A549 (cell line): ENCODE data around the gene IL12B. TPM values are rescaled to one million over a fixed set of nuclear protein-coding genes. Genes with fewer than 3 reads are reported as not detected.

Source experiments
- ATAC-seq, 2 experiments: fragments of 200-7000 bp in 1 of 2; fragments of >200 bp in 1 of 2; cut with Nextera tagmentation in 1 of 2; cut with Tn5 transposase in 1 of 2; 3 replicates each; pipeline versions ENCODE4 v1.8.0 to v1.9.1; 2018 to 2020; ENCODE audit warnings: mild to moderate bottlenecking in 1 of 2, moderate library complexity in 1 of 2
- CTCF ChIA-PET: fragments of 300-600 bp; sonication (Branson Sonifier 250); formaldehyde crosslinking; extraction: SDS; loops from one replicate; lab custom pipeline; 2021; ENCODE audit warnings: antibody characterized with exemption, inconsistent platforms; lab: Yijun Ruan, JAX
- POLR2A ChIA-PET: fragments of 350-600 bp; formaldehyde crosslinking; extraction: SDS; loops from one replicate; lab custom pipeline; 2021; ENCODE audit warnings: antibody characterized with exemption, inconsistent platforms; lab: Yijun Ruan, JAX
- DNase-seq, 2 experiments: peaks; one replicate each; pipeline versions ENCODE4 v3.0.0 to v3.0.0-alpha.2; 2011 to 2016; ENCODE audit warnings: low read depth in 1 of 2, low spot score in 1 of 2
- FAIRE-seq: peaks from 2 replicates; lab custom pipeline; 2011; peaks lifted over from hg19 to GRCh38; lab: Jason Lieb, UNC
- H3K27ac ChIP-seq, 2 experiments: fragments of >200 bp; sonication (Bioruptor Twin); formaldehyde crosslinking; 3 replicates each; pipeline ENCODE4 v1.5.1; 2016 to 2017
- H3K4me1 ChIP-seq: fragments of >200 bp; sonication (Bioruptor Twin); formaldehyde crosslinking; 3 replicates; pipeline ENCODE4 v1.6.1; 2016
- H3K4me2 ChIP-seq: fragments of >200 bp; sonication (Bioruptor Twin); formaldehyde crosslinking; 3 replicates; pipeline ENCODE4 v1.6.1; 2016
- H3K4me3 ChIP-seq: fragments of >200 bp; sonication (Bioruptor Twin); formaldehyde crosslinking; 3 replicates; pipeline ENCODE4 v1.5.1; 2016
- H3K9me3 ChIP-seq: fragments of >200 bp; sonication (Bioruptor Twin); formaldehyde crosslinking; 3 replicates; pipeline ENCODE4 v1.6.1; 2016
- BHLHE40 ChIP-seq: IDR thresholded peaks from 2 replicates; pipeline ENCODE4 v1.6.1; 2012; ENCODE audit warnings: low read depth, low read length, inconsistent platforms
- CBX2 ChIP-seq: fragments of 200-600 bp; sonication (generic); IDR thresholded peaks from 2 replicates; pipeline ENCODE4 v1.6.1; 2016; ENCODE audit warnings: low read depth, mild to moderate bottlenecking, borderline replicate concordance
- CTCF ChIP-seq: fragments of >200 bp; sonication (Bioruptor Twin); formaldehyde crosslinking; IDR thresholded peaks from 3 replicates; pipeline ENCODE4 v1.5.1; 2016
- EHMT2 ChIP-seq: fragments of 200-600 bp; sonication (generic); IDR thresholded peaks from 2 replicates; pipeline ENCODE4 v1.6.1; 2016; ENCODE audit warnings: antibody characterized with exemption, low read depth, mild to moderate bottlenecking, moderate library complexity
- EP300 ChIP-seq, 2 experiments: fragments of >200 bp; sonication (Bioruptor Twin); formaldehyde crosslinking; IDR thresholded peaks; 2 replicates in 1 of 2; 3 replicates in 1 of 2; pipeline ENCODE4 v1.6.1; 2016 to 2017
- HOXA7 ChIP-seq: fragments of 250-450 bp; sonication (Bioruptor Pico); IDR thresholded peaks from 2 replicates; pipeline ENCODE4 v1.5.0; 2020; ENCODE audit warnings: mild to moderate bottlenecking, moderate library complexity
- HOXB5 ChIP-seq: fragments of 250-450 bp; sonication (Bioruptor Pico); IDR thresholded peaks from 2 replicates; pipeline ENCODE4 v1.5.0; 2020; ENCODE audit warnings: mild to moderate bottlenecking, moderate library complexity
- KDM1A ChIP-seq: fragments of 200-600 bp; sonication (generic); IDR thresholded peaks from 2 replicates; pipeline ENCODE4 v1.6.1; 2016; ENCODE audit warnings: low read depth, mild to moderate bottlenecking
- KDM5A ChIP-seq: fragments of 200-600 bp; sonication (generic); IDR thresholded peaks from 2 replicates; pipeline ENCODE4 v1.6.1; 2016; ENCODE audit warnings: antibody characterized with exemption, mild to moderate bottlenecking
- MAX ChIP-seq: IDR thresholded peaks from 2 replicates; pipeline ENCODE4 v1.6.1; 2012
- MYC ChIP-seq: IDR thresholded peaks from 2 replicates; pipeline ENCODE4 v1.6.1; 2012; ENCODE audit warnings: mild to moderate bottlenecking, inconsistent platforms, low read length, improper control_type of control experiment, borderline replicate concordance
- NFE2L2 ChIP-seq: fragments of 150-350 bp; conservative IDR thresholded peaks from 2 replicates; pipeline ENCODE4 v1.6.1; 2014; ENCODE audit warnings: low read length
- NPAS2 ChIP-seq: fragments of 250-450 bp; sonication (Bioruptor Pico); IDR thresholded peaks from 2 replicates; pipeline ENCODE4 v1.8.0; 2022; ENCODE audit warnings: mild to moderate bottlenecking, moderate library complexity, borderline replicate concordance
- PHF8 ChIP-seq: fragments of 200-600 bp; sonication (generic); IDR thresholded peaks from 2 replicates; pipeline ENCODE4 v1.6.1; 2016; ENCODE audit warnings: low read depth, mild to moderate bottlenecking, antibody characterized with exemption, moderate library complexity, borderline replicate concordance
- RARB ChIP-seq: fragments of 250-450 bp; sonication (Bioruptor Pico); IDR thresholded peaks from 2 replicates; pipeline ENCODE4 v1.8.0; 2021; ENCODE audit warnings: mild to moderate bottlenecking, moderate library complexity
- RCOR1 ChIP-seq: fragments of 150-350 bp; IDR thresholded peaks from 2 replicates; pipeline ENCODE4 v1.6.1; 2014; ENCODE audit warnings: antibody characterized with exemption, low read length, low read depth
- REST ChIP-seq: fragments of 200-600 bp; sonication (generic); IDR thresholded peaks from 2 replicates; pipeline ENCODE4 v1.6.1; 2016; ENCODE audit warnings: antibody characterized with exemption, mild to moderate bottlenecking, moderate library complexity
- SMC3 ChIP-seq: fragments of >200 bp; sonication (Bioruptor Twin); formaldehyde crosslinking; IDR thresholded peaks from 3 replicates; pipeline ENCODE4 v1.6.1; 2018; ENCODE audit warnings: inconsistent platforms
- TFCP2L1 ChIP-seq: fragments of 250-450 bp; sonication (Bioruptor Pico); IDR thresholded peaks from 2 replicates; pipeline ENCODE4 v1.5.0; 2021; ENCODE audit warnings: mild to moderate bottlenecking
- ZSCAN20 ChIP-seq: fragments of 250-450 bp; sonication (Bioruptor Pico); IDR thresholded peaks from 2 replicates; pipeline ENCODE4 v1.8.0; 2022; ENCODE audit warnings: mild to moderate bottlenecking, moderate library complexity
- WGBS: methylation state at CpG from one replicate; pipeline ENCODE4 v1.1.6; 2017; ENCODE audit errors: missing lambda C conversion rate; 5-methylcytosine and 5-hydroxymethylcytosine counted together
- polyA plus RNA-seq, 4 experiments: library from polyadenylated mRNA; depleted of rRNA in 3 of 4; stranded (reverse); fragments of >200 nt; fragmentation: RNase III in 1 of 4; extraction: RNeasy Plus Mini Kit Qiagen cat#74134 plus additional on column Dnase treatment in 1 of 4; gene quantifications; 2 replicates in 3 of 4; 3 replicates in 1 of 4; pipeline ENCODE4 v1.2.3, GENCODE V29; 2011 to 2017

IL12B gene
- polyA plus RNA-seq, 2 of the 4 experiments (the other 2 are of a cell fraction), result 0.08 to 0.09 TPM

- Histone ChIP-seq H3K4me1 (no peaks in the 10 kb centered on the region), H3K4me2 (no peak overlapping the region), H3K9me3 (no peaks in the 10 kb centered on the region), H3K27ac (no peak overlapping the region), H3K4me3 (no peak overlapping the region)
- no peak for TF ChIP-seq KDM1A
- no peak for TF ChIP-seq HOXA7 (CRISPR knock-in tag)
- TF ChIP-seq REST, result no peak
- TF ChIP-seq KDM5A, result no peak
- TF ChIP-seq EHMT2, result no peak
- no peak for TF ChIP-seq ZSCAN20 (CRISPR knock-in tag)
- no peak for TF ChIP-seq EP300 (IDR thresholded peaks at IDR 0.05)
- TF ChIP-seq HOXB5 (CRISPR knock-in tag), result no peak
- TF ChIP-seq NFE2L2, result no peak
- TF ChIP-seq RCOR1, result no peak
- TF ChIP-seq MYC, result no peak
- no peak for TF ChIP-seq RARB (CRISPR knock-in tag)
- TF ChIP-seq NPAS2 (CRISPR knock-in tag), result no peak
- TF ChIP-seq BHLHE40, result no peak
- no peak for TF ChIP-seq CTCF
- TF ChIP-seq MAX, result no peak
- no peak for TF ChIP-seq TFCP2L1 (CRISPR knock-in tag)
- FAIRE-seq (no peak), ATAC-seq (no peak), DNase-seq (no peak)
- WGBS, result 71% methylated on average over 4 of the region's 4 CpGs
- ChIA-PET CTCF (interaction anchor here (1.0 to 5.7 kb wide), 9 partner anchors 8 to 669 kb away, joined by 3 to 100 read pairs (median 9); partner anchors contain the start of gene IL12B), POLR2A (no interaction called here)
Observed at GRCh38 chr5:159318448-159318847, 11.8 kb downstream of the IL12B start.

GRCh38 chr5:159317849-159318248 is 12.4 kb downstream of the IL12B start:
- H3K4me3 ChIP-seq, result no peak overlapping the region
- ChIA-PET POLR2A (no interaction called here), CTCF (interaction anchor here (0.9 to 5.7 kb wide), 17 partner anchors 8 to 670 kb away, joined by 3 to 100 read pairs (median 8); partner anchors contain the start of gene IL12B)
- no peak for TF ChIP-seq MAX
- no peak for TF ChIP-seq PHF8
- no peak for TF ChIP-seq REST
- TF ChIP-seq CBX2, result no peak
- no peak for TF ChIP-seq NPAS2 (CRISPR knock-in tag)
- TF ChIP-seq SMC3, result no peak
- no peak overlapping the region for H3K27ac ChIP-seq
- no peaks in the 10 kb centered on the region for H3K4me1 ChIP-seq
- 48% methylated on average over 2 of the region's 2 CpGs for WGBS
- no peak for DNase-seq
- no peaks in the 10 kb centered on the region for H3K9me3 ChIP-seq
- no peak for ATAC-seq
- FAIRE-seq, result no peak
- H3K4me2 ChIP-seq, result no peak overlapping the region
